Activated T-helper 1 cell treated with anti-CD3 and anti-CD28 coated beads, Interleukin-12 subunit alpha, Interleukin-12 subunit beta, Interleukin-2, Interleukin-4 antibody, amounts not matched to agents 30 ng/mL and 10 ng/mL and 1 ng/mL, durations not matched to agents 14 hours and 24 hours and 36 hours (primary cell): Measurements from ENCODE around the gene ERFE. TPM values are rescaled to one million over a fixed set of nuclear protein-coding genes. Genes with fewer than 3 reads are reported as not detected.
"Not testable (repeated sequence)": the region's sequence is repeated elsewhere in the genome, so short reads cannot be mapped to it uniquely, and the experiment has no call there.

ENCODE experiments used
- DNase-seq: peaks from one replicate; pipeline ENCODE4 v3.0.0; 2021; ENCODE audit warnings: low spot score
- H3K27ac Mint-ChIP-seq: one replicate; pipeline ENCODE4 v1.8.0; 2021; ENCODE audit warnings: mild to moderate bottlenecking, mixed read lengths
- H3K27me3 Mint-ChIP-seq: one replicate; pipeline ENCODE4 v1.8.0; 2022; ENCODE audit warnings: mild to moderate bottlenecking, moderate library complexity, mixed read lengths; ENCODE audit not compliant: insufficient read depth
- H3K36me3 Mint-ChIP-seq: one replicate; pipeline ENCODE4 v1.8.0; 2021; ENCODE audit warnings: low read depth, mixed read lengths
- H3K4me1 Mint-ChIP-seq: one replicate; pipeline ENCODE4 v1.8.0; 2021; ENCODE audit warnings: low read depth, mixed read lengths
- H3K4me3 Mint-ChIP-seq: one replicate; pipeline ENCODE4 v1.8.0; 2021; ENCODE audit warnings: mild to moderate bottlenecking, moderate library complexity, mixed read lengths
- H3K9me3 Mint-ChIP-seq: one replicate; pipeline ENCODE4 v1.8.0; 2021; ENCODE audit warnings: mixed read lengths
- intact Hi-C: fragments of 100-400 bp; cut with micrococcal nuclease; formaldehyde crosslinking; loops from one replicate; pipeline ENCODE4 v1.15.1; 2024
- total RNA-seq: library from RNA; stranded (reverse); gene quantifications from 2 replicates; pipeline ENCODE4 v1.2.3, GENCODE V29; 2022

The ERFE gene
- total RNA-seq, 1 donor from 2014 or later: not detected

DNA sequence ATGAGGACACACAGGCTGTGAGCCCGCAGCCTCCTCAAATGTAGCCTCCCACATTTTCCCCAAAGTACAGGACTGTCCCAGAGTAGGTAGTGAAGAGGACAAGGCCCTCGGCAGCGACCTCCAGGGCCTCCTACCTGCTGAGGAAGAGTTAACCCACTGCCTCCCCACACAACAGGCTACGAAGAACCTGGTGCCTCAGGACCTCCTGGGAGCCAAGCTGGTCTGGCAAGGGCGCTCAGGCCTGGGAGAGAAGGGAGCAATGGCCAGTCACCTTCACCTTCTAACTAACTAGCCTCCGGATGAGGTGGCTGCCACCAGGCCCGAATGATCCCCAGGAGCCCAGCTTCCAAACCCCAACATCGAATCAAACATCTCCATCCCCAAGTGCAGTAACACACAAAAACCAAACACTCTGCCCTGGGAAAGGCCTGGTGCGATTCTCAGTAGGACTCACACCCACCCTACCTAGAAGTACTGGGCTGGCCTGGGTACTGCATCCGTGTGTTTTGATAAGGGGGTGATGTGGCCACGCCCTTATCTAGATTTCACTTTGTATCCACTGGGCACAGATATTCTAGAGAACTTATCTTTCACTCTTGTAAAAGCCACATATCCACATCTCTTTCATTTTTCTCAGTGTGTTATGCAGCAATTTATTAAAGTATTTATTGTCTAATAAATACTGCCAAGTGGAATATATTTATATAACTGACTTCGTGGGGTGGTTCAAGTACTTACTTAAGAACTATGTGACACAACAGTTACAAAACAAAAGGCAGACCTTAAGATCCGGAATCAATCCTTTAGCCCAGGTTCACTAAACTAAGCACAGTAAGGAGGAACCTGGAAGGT, 9.7 kb downstream of the ERFE start:
- Mint-ChIP-seq H3K4me3 (no peak overlapping the region), H3K4me1 (no peaks in the 10 kb centered on the region), H3K27me3 (peaks cover 7% of the 10 kb centered on the region), H3K27ac (no peak overlapping the region), H3K36me3 (peaks cover 21% of the 10 kb centered on the region), H3K9me3 (no peaks in the 10 kb centered on the region)
- no peak for DNase-seq
- intact Hi-C loops: no loop called here

- intact Hi-C loops: no loop called here
- Mint-ChIP-seq H3K27ac (no peak overlapping the region), H3K9me3 (no peaks in the 10 kb centered on the region), H3K4me1 (no peaks in the 10 kb centered on the region), H3K4me3 (no peak overlapping the region), H3K36me3 (peaks cover 27% of the 10 kb centered on the region), H3K27me3 (peaks cover 7% of the 10 kb centered on the region)
- DNase-seq: no peak
Measured at GRCh38 chr2:238169048-238169707, 10.4 kb downstream of the ERFE start.

DNA sequence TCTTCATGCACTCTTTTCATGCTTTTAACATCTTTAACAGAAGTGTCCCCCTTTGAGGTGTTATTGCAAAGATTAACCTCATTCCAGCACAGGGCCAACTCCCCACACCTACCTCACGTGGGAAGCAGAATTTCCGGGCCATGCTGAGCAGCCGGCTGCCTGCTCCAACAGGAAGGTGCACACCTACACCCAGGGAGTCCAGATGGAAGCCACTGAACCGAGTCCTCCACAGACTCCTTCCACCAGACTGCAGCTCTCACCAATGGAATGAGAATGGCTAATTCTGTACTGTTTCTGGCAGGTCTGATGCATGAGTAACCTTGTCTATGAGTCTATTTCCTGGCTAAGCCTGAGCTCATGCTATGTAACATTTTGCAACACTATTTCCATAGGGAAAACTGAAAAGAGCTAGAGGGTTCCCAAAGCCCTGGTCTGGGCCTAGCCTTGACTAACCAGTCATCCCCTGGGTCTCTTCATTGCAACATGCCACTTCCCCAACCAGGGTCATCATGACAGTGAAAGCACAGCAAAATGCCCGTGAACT, 11.0 kb downstream of the ERFE start:
- H3K9me3 Mint-ChIP-seq: no peaks in the 10 kb centered on the region
- peaks cover 6% of the 10 kb centered on the region for H3K27me3 Mint-ChIP-seq
- H3K36me3 Mint-ChIP-seq: peaks cover 27% of the 10 kb centered on the region
- no peak overlapping the region for H3K27ac Mint-ChIP-seq
- H3K4me1 Mint-ChIP-seq: no peaks in the 10 kb centered on the region
- intact Hi-C loops: no loop called here
- no peak for DNase-seq
- H3K4me3 Mint-ChIP-seq: no peak overlapping the region

DNA sequence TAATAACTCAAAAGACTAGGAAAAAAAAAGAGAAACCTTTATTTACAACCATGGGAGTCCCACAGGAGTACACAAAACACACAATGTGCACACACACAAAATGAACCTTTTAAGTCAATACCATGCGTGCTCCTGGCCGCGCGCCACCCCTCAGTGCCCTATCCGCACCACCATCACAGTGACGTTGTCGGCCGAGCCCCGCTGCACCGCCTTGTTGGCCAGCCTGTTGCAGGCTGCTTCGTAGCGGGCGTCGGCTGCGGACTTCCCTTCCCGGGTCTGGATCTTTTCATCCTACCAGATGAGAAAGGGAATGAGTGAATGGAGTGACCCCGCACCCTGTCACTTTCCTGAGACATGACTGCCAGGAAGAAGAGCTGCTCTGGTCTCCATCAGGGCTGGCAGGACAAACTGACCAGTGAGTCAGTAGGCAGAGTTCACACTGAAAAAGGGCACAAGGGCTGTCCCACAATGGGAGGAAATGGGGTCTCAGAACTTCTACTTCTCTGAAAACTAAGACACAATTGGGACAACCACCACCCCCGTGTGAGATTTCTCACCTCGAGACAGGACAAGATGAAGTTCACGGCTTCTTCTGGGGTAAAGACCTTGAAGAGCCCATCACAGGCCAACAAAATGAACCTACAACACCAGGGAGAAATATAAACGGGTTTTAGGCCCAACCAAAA, 11.8 kb downstream of the ERFE start:
- H3K9me3 Mint-ChIP-seq: no peaks in the 10 kb centered on the region
- intact Hi-C loops: no loop called here
- H3K36me3 Mint-ChIP-seq: peaks cover 30% of the 10 kb centered on the region
- no peak overlapping the region for H3K4me3 Mint-ChIP-seq
- H3K27me3 Mint-ChIP-seq: no peaks in the 10 kb centered on the region
- DNase-seq: no peak
- H3K27ac Mint-ChIP-seq: no peak overlapping the region
- no peaks in the 10 kb centered on the region for H3K4me1 Mint-ChIP-seq

- H3K4me1 Mint-ChIP-seq, H3K27ac Mint-ChIP-seq, H3K4me3 Mint-ChIP-seq, H3K27me3 Mint-ChIP-seq, DNase-seq, H3K9me3 Mint-ChIP-seq, intact Hi-C loops: not testable (repeated sequence)
- peaks cover 32% of the 10 kb centered on the region for H3K36me3 Mint-ChIP-seq
Measured at GRCh38 chr2:238171072-238171431, 12.3 kb downstream of the ERFE start.

DNA sequence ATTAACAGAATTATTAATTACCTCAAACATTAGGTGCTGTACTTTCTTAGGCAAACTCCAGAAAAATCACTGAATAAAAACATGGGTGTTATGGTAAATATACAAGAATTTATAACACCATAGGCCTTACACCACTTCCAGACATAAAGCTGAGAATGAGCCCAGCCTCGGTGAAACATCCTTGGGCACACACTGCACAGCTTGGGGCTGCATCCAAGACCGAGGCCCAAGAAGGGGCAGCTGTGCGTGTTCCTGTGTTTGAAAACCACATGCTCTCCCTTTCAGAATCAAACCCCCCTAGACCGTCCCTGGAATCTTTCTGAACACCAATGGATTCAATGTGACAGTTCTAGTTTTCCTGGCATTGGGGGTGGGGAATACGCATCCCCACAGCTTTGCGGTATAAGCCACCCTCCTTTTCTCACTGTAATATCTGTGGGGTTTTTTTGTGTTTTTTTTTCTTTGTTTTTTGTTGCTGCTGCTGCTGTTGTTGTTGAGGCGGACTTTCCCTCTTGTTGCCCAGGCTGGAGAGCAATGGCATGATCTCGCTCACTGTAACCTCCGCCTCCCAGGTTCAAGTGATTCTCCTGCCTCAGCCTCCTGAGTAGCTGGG, 12.9 kb downstream of the ERFE start:
- no peaks in the 10 kb centered on the region for H3K9me3 Mint-ChIP-seq
- no peak overlapping the region for H3K27ac Mint-ChIP-seq
- peaks cover 35% of the 10 kb centered on the region for H3K36me3 Mint-ChIP-seq
- H3K27me3 Mint-ChIP-seq: no peaks in the 10 kb centered on the region
- no peak for DNase-seq
- no peaks in the 10 kb centered on the region for H3K4me1 Mint-ChIP-seq
- H3K4me3 Mint-ChIP-seq: no peak overlapping the region
- intact Hi-C loops: no loop called here

GRCh38 chr2:238172439-238172838, 13.7 kb downstream of the ERFE start:
- H3K4me3 Mint-ChIP-seq: no peak overlapping the region
- no peaks in the 10 kb centered on the region for H3K27me3 Mint-ChIP-seq
- no peaks in the 10 kb centered on the region for H3K4me1 Mint-ChIP-seq
- peaks cover 42% of the 10 kb centered on the region for H3K36me3 Mint-ChIP-seq
- intact Hi-C loops: no loop called here
- no peak for DNase-seq
- no peak overlapping the region for H3K27ac Mint-ChIP-seq
- no peaks in the 10 kb centered on the region for H3K9me3 Mint-ChIP-seq

GRCh38 chr2:238173692-238174091, 14.9 kb downstream of the ERFE start:
- H3K9me3 Mint-ChIP-seq: no peaks in the 10 kb centered on the region
- intact Hi-C loops: no loop called here
- H3K36me3 Mint-ChIP-seq: peaks cover 43% of the 10 kb centered on the region
- no peak for DNase-seq
- no peaks in the 10 kb centered on the region for H3K27me3 Mint-ChIP-seq
- no peaks in the 10 kb centered on the region for H3K4me1 Mint-ChIP-seq
- no peak overlapping the region for H3K27ac Mint-ChIP-seq
- no peak overlapping the region for H3K4me3 Mint-ChIP-seq

GRCh38 chr2:238174291-238174690, 15.5 kb downstream of the ERFE start:
- H3K9me3 Mint-ChIP-seq: no peaks in the 10 kb centered on the region
- no peaks in the 10 kb centered on the region for H3K4me1 Mint-ChIP-seq
- no peak for DNase-seq
- intact Hi-C loops: no loop called here
- H3K4me3 Mint-ChIP-seq: no peak overlapping the region
- peaks cover 49% of the 10 kb centered on the region for H3K36me3 Mint-ChIP-seq
- no peaks in the 10 kb centered on the region for H3K27me3 Mint-ChIP-seq
- no peak overlapping the region for H3K27ac Mint-ChIP-seq

GRCh38 chr2:238174701-238175100, 15.9 kb downstream of the ERFE start:
- H3K27me3 Mint-ChIP-seq: no peaks in the 10 kb centered on the region
- H3K4me1 Mint-ChIP-seq: no peaks in the 10 kb centered on the region
- H3K27ac Mint-ChIP-seq: no peak overlapping the region
- H3K9me3 Mint-ChIP-seq: no peaks in the 10 kb centered on the region
- H3K4me3 Mint-ChIP-seq: no peak overlapping the region
- peaks cover 52% of the 10 kb centered on the region for H3K36me3 Mint-ChIP-seq
- intact Hi-C loops: no loop called here
- DNase-seq: no peak

GRCh38 chr2:238176613-238177012, 17.8 kb downstream of the ERFE start:
- no peaks in the 10 kb centered on the region for H3K27me3 Mint-ChIP-seq
- peaks cover 55% of the 10 kb centered on the region for H3K36me3 Mint-ChIP-seq
- H3K4me3 Mint-ChIP-seq: no peak overlapping the region
- intact Hi-C loops: no loop called here
- no peak overlapping the region for H3K27ac Mint-ChIP-seq
- no peaks in the 10 kb centered on the region for H3K4me1 Mint-ChIP-seq
- DNase-seq: no peak
- H3K9me3 Mint-ChIP-seq: no peaks in the 10 kb centered on the region

DNA sequence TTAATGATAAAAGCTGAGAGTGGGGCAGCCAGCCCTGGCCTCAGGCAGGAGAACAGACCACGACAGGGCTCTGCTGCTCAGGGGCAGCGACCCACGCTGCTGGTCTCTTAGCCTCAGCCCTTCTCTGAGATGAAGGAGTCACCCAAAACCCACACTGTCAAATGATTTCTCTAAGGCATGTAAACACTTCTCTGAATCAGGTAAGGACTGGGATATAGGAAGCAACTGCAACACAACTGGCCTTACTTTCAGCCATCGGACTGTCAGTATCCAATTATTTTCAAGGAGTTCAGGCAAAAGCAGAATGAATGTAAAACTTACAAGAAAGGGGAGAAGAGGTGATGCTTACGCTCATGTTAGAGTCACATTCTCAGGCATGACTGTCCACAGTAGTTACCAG, 21.8 kb downstream of the ERFE start:
- Mint-ChIP-seq H3K4me1 (peaks cover 17% of the 10 kb centered on the region), H3K27me3 (no peaks in the 10 kb centered on the region), H3K27ac (no peak overlapping the region), H3K4me3 (no peak overlapping the region), H3K9me3 (no peaks in the 10 kb centered on the region), H3K36me3 (peaks cover 64% of the 10 kb centered on the region)
- DNase-seq: no peak
- intact Hi-C loops: no loop called here

GRCh38 chr2:238182362-238182761, 23.6 kb downstream of the ERFE start:
- intact Hi-C loops: no loop called here
- Mint-ChIP-seq H3K36me3 (peaks cover 65% of the 10 kb centered on the region), H3K9me3 (no peaks in the 10 kb centered on the region), H3K27ac (no peak overlapping the region), H3K4me1 (peaks cover 23% of the 10 kb centered on the region), H3K27me3 (no peaks in the 10 kb centered on the region), H3K4me3 (no peak overlapping the region)
- DNase-seq: no peak
